HG03175 (cell line): ENCODE results near the gene ARGFX.
"Not testable (repeated sequence)": the region's sequence is repeated elsewhere in the genome, so short reads cannot be mapped to it uniquely, and the experiment has no call there.

Experiments used
- ATAC-seq: cut with Tn5 transposase; IDR thresholded peaks from one replicate; pipeline ENCODE4 v1.9.1; 2021; ENCODE audit warnings: mild to moderate bottlenecking, moderate library complexity; ENCODE audit not compliant: unreplicated experiment

ARGFX gene

GRCh38 chr3:121598564-121598963 lies 30.8 kb downstream of the ARGFX start:
- no peak for ATAC-seq

- ATAC-seq = not testable (repeated sequence)
These were observed 32.2 kb downstream of the ARGFX start for GRCh38 chr3:121599900-121600299.

GRCh38 chr3:121601212-121601812 lies 33.6 kb downstream of the ARGFX start:
- no peak for ATAC-seq

GRCh38 chr3:121604759-121605158 lies 37.0 kb downstream of the ARGFX start:
- ATAC-seq = no peak

GRCh38 chr3:121606106-121606505 lies 38.4 kb downstream of the ARGFX start:
- ATAC-seq = no peak
